Small intestine (tissue), 7 donors: ENCODE results near the gene NCKAP1. TPM values are rescaled to one million over a fixed set of nuclear protein-coding genes. Genes with fewer than 3 reads are reported as not detected.

ENCODE experiments used
- DNase-seq, 2 donors: peaks; one replicate each; pipeline versions ENCODE4 v3.0.0 to v3.0.0-alpha.2; 2013
- FAIRE-seq: peaks from 2 replicates; lab custom pipeline; 2012; peaks lifted over from hg19 to GRCh38; lab: Jason Lieb, UNC
- H3K27ac ChIP-seq, 3 donors: one replicate each; pipeline ENCODE4 v1.5.1; 2013; ENCODE audit warnings: low read length in 2 of 3, mild to moderate bottlenecking in 2 of 3, control low read depth in 1 of 3, inconsistent platforms in 1 of 3, low read depth in 1 of 3, moderate library complexity in 1 of 3
- H3K27me3 ChIP-seq, 3 donors: one replicate each; pipeline ENCODE4 v1.6.1; 2013; ENCODE audit warnings: low read length in 3 of 3, inconsistent platforms in 1 of 3; ENCODE audit not compliant: control insufficient read depth in 3 of 3, insufficient read depth in 3 of 3
- H3K36me3 ChIP-seq, 3 donors: one replicate each; pipeline ENCODE4 v1.6.1; 2013; ENCODE audit warnings: low read length in 3 of 3, inconsistent platforms in 1 of 3, low read depth in 1 of 3, mild to moderate bottlenecking in 1 of 3, moderate library complexity in 1 of 3; ENCODE audit not compliant: control insufficient read depth in 3 of 3, insufficient read depth in 2 of 3
- H3K4me1 ChIP-seq, 3 donors: one replicate each; pipeline ENCODE4 v1.6.1; 2013; ENCODE audit warnings: low read length in 2 of 3, inconsistent platforms in 1 of 3, low read depth in 1 of 3, mild to moderate bottlenecking in 1 of 3, moderate library complexity in 1 of 3; ENCODE audit not compliant: control insufficient read depth in 3 of 3, insufficient read depth in 2 of 3
- H3K4me3 ChIP-seq, 3 donors: one replicate each; pipeline ENCODE4 v1.5.1; 2013; ENCODE audit warnings: low read length in 3 of 3, control low read depth in 1 of 3, inconsistent platforms in 1 of 3, low read depth in 1 of 3, mild to moderate bottlenecking in 1 of 3, moderate library complexity in 1 of 3
- H3K9me3 ChIP-seq, 2 donors: one replicate each; pipeline ENCODE4 v1.6.1; 2013; ENCODE audit warnings: low read depth in 1 of 2, low read length in 1 of 2; ENCODE audit not compliant: control insufficient read depth in 2 of 2, insufficient read depth in 1 of 2
- WGBS, 3 donors: extraction: QIAGEN DNeasy Blood & Tissue Kit; methylation state at CpG; one replicate each; pipeline ENCODE4 v1.1.7; 2013; 5-methylcytosine and 5-hydroxymethylcytosine counted together
- polyA plus RNA-seq, 4 donors: library from polyadenylated mRNA; stranded (reverse) in 3 of 4; unstranded in 1 of 4; fragments of 200-250 nt in 3 of 4; fragments of 120-200 nt in 1 of 4; gene quantifications; one replicate each; pipeline versions ENCODE4 v1.2.1 to v1.2.3, GENCODE V29; 2013
- donor health status: healthy with polysubstance abuse.
- donor health status: control.
- donor health status: control.
- donor health status: Bipolar disorder and iron deficiency.
- donor health status: healthy.

The NCKAP1 gene
- polyA plus RNA-seq, 4 donors: 60.3 to 124 (median 71.5) TPM

GRCh38 chr2:183070942-183071844 is 32.9 kb upstream of the NCKAP1 start:
- 67 to 76% (median 75%) methylated on average over 33 to 34 of the region's 34 CpGs for WGBS, 3 donors
- Histone ChIP-seq H3K27ac (no peak overlapping the region), H3K9me3 (peaks cover 0 to 10% of the 10 kb centered on the region in 2 donors), H3K4me1 (no peaks in the 10 kb centered on the region), H3K27me3 (no peaks in the 10 kb centered on the region), H3K4me3 (no peak overlapping the region), H3K36me3 (no peaks in the 10 kb centered on the region)
- FAIRE-seq: no peak
- peak; percentile 37 to 59 for DNase-seq

DNA sequence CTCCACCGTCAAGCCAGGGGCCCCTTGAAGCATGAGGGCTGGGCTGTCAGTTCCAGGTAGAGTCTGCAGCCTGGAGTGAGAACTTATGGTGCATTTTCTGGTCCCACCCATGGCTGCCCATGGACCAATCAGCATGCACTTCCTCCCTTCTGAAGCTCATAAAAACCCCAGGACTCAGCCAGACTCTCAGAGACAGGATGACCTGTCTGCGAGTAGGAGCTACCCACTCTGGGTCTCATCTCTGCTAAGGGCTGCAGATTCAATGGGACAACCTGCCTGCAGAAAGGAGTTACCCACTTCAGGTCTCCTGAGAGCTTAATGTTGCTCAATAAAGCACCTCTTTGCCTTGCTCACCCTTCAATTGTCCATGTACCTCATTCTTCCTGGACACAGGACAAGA is 30.9 kb upstream of the NCKAP1 start:
- H3K36me3 ChIP-seq: no peaks in the 10 kb centered on the region
- H3K4me3 ChIP-seq: no peak overlapping the region
- peaks cover 0 to 10% of the 10 kb centered on the region in 2 donors for H3K9me3 ChIP-seq
- H3K27ac ChIP-seq: no peak overlapping the region
- FAIRE-seq (no peak), DNase-seq (no peak)
- H3K4me1 ChIP-seq: no peaks in the 10 kb centered on the region
- WGBS, 3 donors: 90 to 96% (median 92%) methylated on average over 2 of the region's 2 CpGs
- H3K27me3 ChIP-seq: no peaks in the 10 kb centered on the region

GRCh38 chr2:183068561-183068960 is 30.3 kb upstream of the NCKAP1 start:
- no peak for FAIRE-seq
- H3K36me3 ChIP-seq: no peaks in the 10 kb centered on the region
- DNase-seq: no peak
- H3K27ac ChIP-seq: no peak overlapping the region
- H3K27me3 ChIP-seq: no peaks in the 10 kb centered on the region
- H3K4me1 ChIP-seq: no peaks in the 10 kb centered on the region
- 32 to 69% (median 34%) methylated on average over 3 of the region's 3 CpGs for WGBS, 3 donors
- H3K4me3 ChIP-seq: no peak overlapping the region
- H3K9me3 ChIP-seq: peaks cover 0 to 10% of the 10 kb centered on the region in 2 donors

- no peaks in the 10 kb centered on the region for H3K9me3 ChIP-seq
- FAIRE-seq (no peak), DNase-seq (no peak)
- H3K4me3 ChIP-seq: no peak overlapping the region
- H3K27ac ChIP-seq: no peak overlapping the region
- H3K36me3 ChIP-seq: no peaks in the 10 kb centered on the region
- WGBS, 3 donors: 26 to 43% (median 40%) methylated on average over 2 of the region's 2 CpGs
- peaks cover 0 to 15% (median 5%) of the 10 kb centered on the region in 3 donors for H3K4me1 ChIP-seq
- H3K27me3 ChIP-seq: no peaks in the 10 kb centered on the region
Observed at GRCh38 chr2:183063083-183063482, 24.8 kb upstream of the NCKAP1 start.

DNA sequence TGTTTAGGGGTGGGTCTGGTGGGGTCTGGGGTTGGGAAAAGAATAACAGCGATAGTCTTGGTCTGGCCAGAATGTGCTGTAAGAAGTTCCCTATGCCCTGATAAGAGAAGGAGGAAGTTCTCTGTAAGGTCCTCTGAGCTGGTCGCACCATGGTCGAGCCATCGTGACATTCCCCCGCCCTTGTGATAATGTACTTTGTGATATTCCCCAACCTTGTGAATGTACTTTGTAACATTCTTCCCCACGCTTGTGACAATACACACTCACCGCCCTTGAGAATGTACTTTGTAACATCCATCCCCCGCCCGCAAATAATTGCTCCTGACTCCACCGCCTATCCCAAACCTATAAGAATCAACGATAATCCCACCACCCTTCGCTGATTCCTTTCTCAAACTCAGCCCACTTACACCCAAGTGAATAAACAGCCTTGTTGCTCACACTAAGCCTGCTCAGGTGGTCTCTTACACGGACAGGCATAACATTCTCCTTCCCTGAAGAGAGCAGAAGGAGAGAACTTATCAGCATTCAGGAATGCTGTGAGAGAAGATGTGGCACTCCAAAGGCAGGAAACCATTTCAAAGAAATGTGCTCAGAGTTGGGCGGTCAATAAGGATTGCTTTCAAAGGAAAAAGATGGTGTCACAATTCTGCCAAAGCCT is 22.4 kb upstream of the NCKAP1 start:
- WGBS, 3 donors: 24 to 75% (median 44%) methylated on average over 14 of the region's 14 CpGs
- H3K4me3 ChIP-seq: no peak overlapping the region
- DNase-seq (peak; percentile 82 to 84), FAIRE-seq (no peak)
- peaks cover 0 to 24% (median 5%) of the 10 kb centered on the region in 3 donors for H3K4me1 ChIP-seq
- peaks cover 0 to 2% of the 10 kb centered on the region in 2 donors for H3K9me3 ChIP-seq
- peak overlapping the region in 2 of 3 donors; percentile 70 to 78 for H3K27ac ChIP-seq
- no peaks in the 10 kb centered on the region for H3K27me3 ChIP-seq
- no peaks in the 10 kb centered on the region for H3K36me3 ChIP-seq

DNA sequence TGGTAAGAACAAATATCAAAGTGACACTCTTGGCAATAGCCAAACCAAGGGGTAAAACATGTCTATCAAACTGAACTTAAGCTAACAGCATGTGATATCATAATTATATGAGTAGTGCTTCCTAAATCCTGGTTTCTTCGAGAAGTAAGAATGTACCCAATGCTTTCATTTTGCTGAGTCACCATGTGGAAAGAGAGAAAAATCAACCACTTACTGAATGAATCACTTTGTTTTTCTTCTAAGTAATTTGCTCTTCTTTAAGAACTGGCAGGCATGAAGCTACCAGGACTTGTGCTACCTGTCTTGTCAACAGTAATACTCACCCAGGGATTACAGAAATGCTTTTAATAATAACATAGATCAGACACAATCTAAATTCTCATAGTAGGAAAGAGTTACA is 21.3 kb upstream of the NCKAP1 start:
- no peak for FAIRE-seq
- H3K9me3 ChIP-seq: peaks cover 0 to 2% of the 10 kb centered on the region in 2 donors
- no peaks in the 10 kb centered on the region for H3K27me3 ChIP-seq
- peaks cover 0 to 28% (median 5%) of the 10 kb centered on the region in 3 donors for H3K4me1 ChIP-seq
- peak overlapping the region in 1 of 3 donors; percentile 78 for H3K27ac ChIP-seq
- 14 to 36% (median 30%) methylated on average over 1 of the region's 1 CpG for WGBS, 3 donors
- peak; percentile 24 to 48 for DNase-seq
- H3K4me3 ChIP-seq: no peak overlapping the region
- no peaks in the 10 kb centered on the region for H3K36me3 ChIP-seq

DNA sequence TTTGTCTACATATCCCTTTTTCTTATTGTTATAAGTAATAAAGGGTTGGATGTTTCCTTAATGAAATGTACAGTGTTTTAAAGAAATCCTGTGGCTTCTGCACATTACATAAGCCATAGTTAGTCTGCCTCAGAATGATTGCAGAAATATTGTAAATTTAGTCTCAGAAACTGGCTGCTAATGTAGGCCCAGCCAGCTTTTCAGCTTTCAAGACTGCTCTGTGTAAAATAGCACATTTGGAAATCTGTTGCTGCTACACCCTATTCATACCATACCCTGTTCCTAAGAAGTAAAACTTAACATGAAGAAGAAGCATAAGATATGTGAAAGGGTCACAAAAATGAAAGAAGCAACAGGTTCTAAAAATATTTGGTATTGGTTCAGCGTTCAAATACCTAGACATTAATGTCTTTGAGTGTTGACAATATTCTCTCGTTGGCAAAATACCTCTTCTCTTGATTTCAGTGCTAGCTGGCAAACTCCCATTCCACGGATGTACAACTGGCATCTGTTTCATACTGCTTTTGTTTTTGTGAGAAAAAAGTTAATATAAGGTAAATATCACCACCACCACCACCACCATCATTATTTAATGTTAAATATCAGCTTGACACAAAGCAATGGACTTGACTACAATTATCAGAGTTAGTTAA is 19.2 kb upstream of the NCKAP1 start:
- Histone ChIP-seq H3K4me1 (peaks cover 0 to 28% (median 5%) of the 10 kb centered on the region in 3 donors), H3K36me3 (no peaks in the 10 kb centered on the region), H3K4me3 (no peak overlapping the region), H3K27me3 (no peaks in the 10 kb centered on the region), H3K9me3 (peaks cover 0 to 5% of the 10 kb centered on the region in 2 donors), H3K27ac (peak overlapping the region in 2 of 3 donors; percentile 65 to 83)
- FAIRE-seq: no peak
- DNase-seq: peak in 1 of 2 donors; percentile 15
- WGBS, 3 donors: 15 to 58% (median 32%) methylated on average over 3 of the region's 3 CpGs

DNA sequence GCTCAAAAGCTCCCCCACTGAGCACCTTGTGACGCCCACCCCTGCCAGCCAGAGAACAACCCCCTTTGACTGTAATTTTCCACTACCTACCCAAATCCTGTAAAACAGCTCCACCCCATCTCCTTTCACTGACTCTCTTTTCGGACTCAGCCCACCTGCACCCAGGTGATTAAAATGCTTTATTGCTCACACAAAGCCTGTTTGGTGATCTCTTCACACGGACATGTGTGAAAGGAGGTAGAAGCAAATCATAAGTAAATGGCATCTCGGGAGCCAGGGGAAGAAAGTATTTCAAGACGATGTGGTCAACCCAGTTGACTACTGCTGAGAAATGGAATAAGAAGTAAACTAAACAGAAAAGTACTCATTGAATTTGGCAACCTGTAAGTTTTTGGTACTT is 11.2 kb upstream of the NCKAP1 start:
- Histone ChIP-seq H3K27ac (no peak overlapping the region), H3K9me3 (peaks cover 0 to 12% of the 10 kb centered on the region in 2 donors), H3K36me3 (no peaks in the 10 kb centered on the region), H3K4me1 (no peaks in the 10 kb centered on the region), H3K27me3 (peaks cover 0 to 6% (median 0%) of the 10 kb centered on the region in 3 donors), H3K4me3 (no peak overlapping the region)
- WGBS, 3 donors: 79 to 91% (median 89%) methylated on average over 5 of the region's 5 CpGs
- no peak for DNase-seq
- FAIRE-seq: no peak
